GM19023 (cell line): Measurements from ENCODE around the gene C1orf21.

Source experiments
- ATAC-seq: cut with Tn5 transposase; IDR thresholded peaks from one replicate; pipeline ENCODE4 v1.9.1; 2021; ENCODE audit warnings: mild to moderate bottlenecking, moderate library complexity; ENCODE audit not compliant: unreplicated experiment

The C1orf21 gene

DNA sequence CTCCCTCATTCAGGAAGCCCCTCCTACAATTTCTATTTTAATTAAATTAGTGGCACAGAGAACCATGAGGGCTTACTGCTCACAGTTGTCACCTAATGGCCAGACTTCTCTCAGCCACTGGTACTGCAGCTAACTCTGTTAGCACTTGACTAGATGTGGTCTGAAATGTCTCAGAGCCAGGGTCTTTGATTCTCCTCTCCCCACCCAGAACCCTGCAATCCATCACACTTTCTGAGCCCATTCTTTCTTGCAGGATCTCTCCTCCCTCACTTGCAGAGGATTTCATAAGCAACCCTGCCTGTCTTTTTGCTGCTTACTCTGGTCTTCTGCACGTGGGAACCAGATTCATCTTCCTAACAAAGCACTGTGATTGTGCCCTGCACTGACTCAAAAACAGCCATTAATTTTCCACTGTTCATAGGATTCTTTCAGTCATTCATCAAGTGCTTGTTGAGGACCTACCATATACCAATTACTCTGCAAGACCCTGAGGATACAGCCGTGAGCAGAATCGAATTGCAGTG is 259.4 kb downstream of the C1orf21 start:
- ATAC-seq: no peak

DNA sequence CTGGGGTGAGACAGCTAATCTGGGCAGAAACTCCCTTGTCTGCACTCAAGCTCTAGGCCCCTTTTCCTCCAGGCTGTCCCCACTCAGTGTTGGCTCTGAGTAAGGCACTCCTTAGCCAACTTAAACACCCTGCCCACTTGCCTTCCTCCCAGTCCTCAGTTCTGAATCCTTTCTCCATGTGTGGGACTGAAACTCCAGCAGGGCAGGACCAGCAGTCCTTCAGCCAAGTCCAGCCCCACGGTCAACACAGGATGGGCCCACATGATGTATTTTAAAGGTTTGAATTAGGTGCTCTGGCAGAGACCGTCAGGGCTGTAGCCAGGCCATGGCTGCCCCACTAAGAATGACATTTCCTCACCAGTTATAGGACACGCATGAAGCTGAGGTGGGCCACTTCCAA is 260.0 kb downstream of the C1orf21 start:
- ATAC-seq: no peak

- ATAC-seq: no peak
Observed at GRCh38 chr1:184647471-184647870, 260.6 kb downstream of the C1orf21 start.

DNA sequence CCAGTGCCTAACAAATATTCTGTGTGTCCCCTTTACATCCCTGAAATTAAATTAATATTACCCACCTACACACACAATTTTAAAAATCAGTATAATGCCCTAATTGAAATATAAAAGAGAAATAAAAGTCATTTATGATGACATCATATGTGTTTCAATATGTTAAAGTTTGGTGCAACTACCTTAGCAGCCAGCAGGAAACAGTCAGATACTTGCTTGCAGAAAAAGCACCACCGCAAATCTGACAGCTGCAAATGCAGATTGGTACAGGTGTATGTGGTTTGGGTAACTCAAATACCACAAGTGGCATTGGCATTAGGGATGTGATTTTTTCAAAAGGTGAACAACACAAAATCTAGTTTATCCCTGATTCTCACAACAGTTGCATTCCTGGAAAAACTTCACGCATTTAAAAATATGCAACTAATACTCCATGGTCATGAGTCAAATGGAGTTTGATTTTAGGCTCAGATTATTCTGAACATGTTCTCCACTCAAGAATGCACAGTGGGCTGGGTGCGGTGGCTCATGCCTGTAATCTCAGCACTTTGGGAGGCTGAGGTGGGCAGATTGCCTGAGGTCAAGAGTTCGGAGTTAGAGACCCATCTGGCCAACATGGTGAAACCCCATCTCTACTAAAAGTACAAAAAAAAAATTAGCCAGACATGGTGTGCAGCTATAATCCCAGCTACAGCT is 261.5 kb downstream of the C1orf21 start:
- ATAC-seq: no peak

DNA sequence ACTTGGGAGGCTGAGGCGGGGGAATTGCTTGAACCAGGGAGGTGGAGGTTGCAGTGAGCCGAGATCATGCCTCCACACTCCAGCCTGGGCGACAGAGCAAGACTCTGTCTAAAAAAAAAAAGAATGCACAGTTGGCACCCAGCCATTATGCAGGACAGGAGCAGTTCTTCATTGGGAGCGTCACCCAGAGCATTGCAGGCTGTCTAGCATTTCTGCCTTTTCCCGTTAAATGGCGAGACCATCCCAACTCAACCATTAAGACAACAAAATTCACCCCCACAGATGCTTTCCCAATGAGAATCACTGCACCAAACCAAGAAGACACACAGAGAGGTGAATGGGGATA is 262.0 kb downstream of the C1orf21 start:
- no peak for ATAC-seq

GRCh38 chr1:184649451-184649888 is 262.6 kb downstream of the C1orf21 start:
- ATAC-seq: peak; percentile 78

GRCh38 chr1:184650177-184650866 is 263.5 kb downstream of the C1orf21 start:
- ATAC-seq: no peak

- no peak for ATAC-seq
Observed at GRCh38 chr1:184655185-184655584, 268.4 kb downstream of the C1orf21 start.

- no peak for ATAC-seq
Observed at GRCh38 chr1:184656221-184656620, 269.4 kb downstream of the C1orf21 start.

- ATAC-seq: no peak
Observed at GRCh38 chr1:184658055-184658454, 271.2 kb downstream of the C1orf21 start.

GRCh38 chr1:184660462-184661191 is 273.8 kb downstream of the C1orf21 start:
- no peak for ATAC-seq

- ATAC-seq: no peak
Observed at GRCh38 chr1:184661801-184662200, 275.0 kb downstream of the C1orf21 start.

- ATAC-seq: peak; percentile 64
Observed at GRCh38 chr1:184664042-184664660, 277.3 kb downstream of the C1orf21 start.

- no peak for ATAC-seq
Observed at GRCh38 chr1:184664661-184665060, 277.8 kb downstream of the C1orf21 start.

DNA sequence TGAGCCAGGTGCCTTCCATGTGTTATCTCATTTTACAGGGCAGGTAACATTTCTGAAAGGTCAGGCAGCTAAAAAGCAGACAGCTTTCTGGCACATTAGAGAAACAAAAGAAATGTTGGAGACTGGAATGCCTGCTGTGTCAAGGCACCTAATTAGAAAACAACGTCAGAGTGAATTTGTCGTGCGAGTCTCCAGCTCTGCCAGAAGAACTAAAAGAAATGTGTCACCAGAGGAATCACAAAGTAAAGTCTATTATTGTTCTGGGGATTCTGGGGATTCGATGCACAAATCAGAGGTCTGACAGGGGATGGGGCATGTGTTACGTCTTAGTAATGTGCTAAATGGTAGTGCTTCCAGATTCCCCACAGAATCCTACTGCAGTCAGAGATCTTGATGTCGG is 278.5 kb downstream of the C1orf21 start:
- no peak for ATAC-seq

GRCh38 chr1:184669391-184669790 is 282.6 kb downstream of the C1orf21 start:
- no peak for ATAC-seq

- no peak for ATAC-seq
Observed at GRCh38 chr1:184672013-184672726, 285.3 kb downstream of the C1orf21 start.

DNA sequence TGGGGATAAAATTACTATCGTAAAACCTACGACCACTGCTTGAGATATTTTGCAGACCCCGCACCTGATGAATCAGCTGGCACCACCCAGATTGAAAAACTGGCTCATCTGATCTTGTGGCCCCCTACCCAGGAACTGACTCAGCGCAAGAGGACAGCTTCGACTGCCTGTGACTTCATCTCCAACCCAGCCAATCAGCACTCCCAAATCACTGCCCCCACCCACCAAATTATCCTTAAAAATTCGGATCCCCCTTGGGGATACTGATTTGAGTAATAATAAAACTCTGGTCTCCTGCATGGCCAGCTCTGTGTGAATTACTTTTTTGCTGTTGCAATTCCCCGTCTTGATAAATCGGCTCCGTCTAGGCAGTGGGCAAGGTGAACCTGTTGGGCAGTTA is 286.5 kb downstream of the C1orf21 start:
- ATAC-seq: no peak

- no peak for ATAC-seq
Observed at GRCh38 chr1:184677344-184677743, 290.5 kb downstream of the C1orf21 start.
